HG03135 (cell line): ENCODE data around the gene MYH7B.

Experiments
- ATAC-seq: cut with Tn5 transposase; IDR thresholded peaks from one replicate; pipeline ENCODE4 v1.9.1; 2021; ENCODE audit warnings: mild to moderate bottlenecking, moderate library complexity; ENCODE audit not compliant: unreplicated experiment

The MYH7B gene

DNA sequence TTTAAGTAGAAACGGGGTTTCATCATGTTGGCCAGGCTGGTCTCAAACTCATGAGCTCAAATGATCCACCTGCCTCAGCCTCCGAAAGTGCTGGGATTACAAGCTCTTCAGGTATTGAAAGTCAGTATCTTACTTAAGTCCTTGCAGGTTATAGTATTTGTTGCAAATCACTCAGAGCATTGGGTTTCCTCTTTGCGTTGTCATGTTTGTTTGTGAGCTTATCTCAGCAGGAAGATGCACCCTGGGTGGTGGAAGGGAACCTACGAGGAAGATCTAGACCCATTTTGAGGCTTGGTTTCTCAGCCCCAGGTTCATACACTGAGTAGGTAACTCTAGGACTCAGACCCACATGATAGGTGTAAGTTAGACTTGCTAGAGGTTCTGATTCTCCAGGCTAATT lies 18.6 kb downstream of the MYH7B start:
- ATAC-seq = no peak

DNA sequence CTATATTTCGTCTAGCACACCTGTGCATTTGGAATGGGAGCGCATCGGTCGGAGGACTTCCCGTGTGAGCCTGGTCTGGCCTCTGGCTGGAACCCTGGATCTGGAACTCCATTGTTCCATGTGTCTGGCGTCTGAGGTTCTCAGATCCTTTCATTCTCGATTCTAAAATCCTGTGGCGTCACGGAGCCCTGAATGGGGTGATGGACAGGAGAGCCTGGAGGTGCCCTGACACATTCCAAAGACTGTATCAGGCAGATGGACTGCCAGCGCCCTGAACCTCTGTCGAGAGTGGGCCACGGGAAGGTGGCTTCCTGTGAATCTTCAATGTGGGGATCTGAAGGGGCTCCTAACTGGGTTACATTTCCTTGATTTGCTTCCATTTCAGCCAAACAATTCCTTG lies 20.6 kb downstream of the MYH7B start:
- ATAC-seq = no peak

DNA sequence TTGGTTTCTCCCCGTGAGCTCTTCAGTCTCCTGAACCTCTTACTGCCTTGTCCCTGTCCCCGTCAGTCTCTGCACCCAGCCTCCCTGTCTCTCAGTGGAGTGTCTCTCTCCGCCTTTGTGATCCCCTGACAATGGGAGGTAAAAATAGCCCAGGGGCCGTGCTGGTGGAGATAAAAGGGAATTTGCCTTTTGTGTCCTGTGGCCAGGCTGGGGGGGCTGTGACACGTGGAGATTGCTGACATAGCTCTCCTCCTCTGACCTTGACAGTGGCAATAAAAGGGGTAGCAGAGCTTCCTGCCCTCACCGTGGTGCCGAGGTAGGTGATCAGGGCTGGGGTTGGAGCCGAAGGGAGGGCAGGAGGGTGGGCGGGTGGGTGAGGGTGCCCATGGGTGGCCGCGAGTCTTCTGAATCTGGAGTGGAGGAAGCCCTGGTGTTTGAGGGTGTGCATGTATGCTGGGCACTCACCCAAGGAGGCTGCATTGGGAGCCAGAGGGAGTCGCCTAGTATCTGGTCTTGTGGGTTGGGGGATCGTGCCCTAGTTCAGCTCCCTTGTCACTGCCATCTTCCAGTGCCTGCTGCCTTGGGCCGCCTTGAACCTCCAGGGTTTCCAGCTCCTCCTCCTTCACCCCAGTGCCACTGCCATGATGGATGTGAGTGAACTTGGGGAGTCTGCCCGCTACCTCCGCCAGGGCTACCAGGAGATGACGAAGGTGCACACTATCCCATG lies 21.9 kb downstream of the MYH7B start:
- no peak for ATAC-seq

- ATAC-seq = no peak
Measured at GRCh38 chr20:34978092-34978744, 22.6 kb downstream of the MYH7B start.

DNA sequence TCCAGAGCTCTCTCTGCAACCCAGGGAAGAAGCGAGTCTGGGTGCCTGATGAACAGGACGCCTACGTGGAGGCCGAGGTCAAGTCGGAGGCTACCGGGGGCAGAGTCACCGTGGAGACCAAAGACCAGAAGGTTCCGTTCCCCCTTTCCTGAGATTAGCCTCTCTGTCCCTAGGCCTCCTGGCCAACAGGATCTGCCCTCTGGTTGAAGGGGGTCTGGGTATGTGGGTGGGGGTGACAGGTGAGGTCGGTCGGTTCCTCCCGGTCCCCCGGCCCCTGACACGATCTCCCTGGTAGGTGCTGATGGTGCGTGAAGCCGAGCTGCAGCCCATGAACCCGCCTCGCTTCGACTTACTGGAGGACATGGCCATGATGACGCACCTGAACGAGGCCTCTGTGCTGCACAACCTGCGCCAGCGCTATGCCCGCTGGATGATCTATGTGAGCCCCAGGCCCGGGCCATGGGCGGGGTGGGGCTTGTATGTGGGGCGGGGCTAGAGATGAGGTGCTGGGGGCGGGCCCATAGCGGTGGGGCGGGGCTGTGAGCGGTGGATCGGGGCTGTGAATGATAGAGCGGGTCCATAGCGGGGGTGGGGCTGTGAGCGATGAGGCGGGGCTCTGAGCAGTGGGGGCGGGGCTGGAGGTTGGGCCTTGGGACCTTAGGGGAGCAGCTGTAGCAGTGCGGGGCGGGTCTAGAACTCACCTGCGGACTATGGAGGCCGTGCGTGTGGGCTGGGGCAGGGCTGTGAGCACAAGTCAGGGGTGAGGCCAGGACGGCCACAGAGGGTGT lies 23.9 kb downstream of the MYH7B start:
- ATAC-seq = no peak

- ATAC-seq = no peak
Measured at GRCh38 chr20:34980543-34981233, 25.0 kb downstream of the MYH7B start.

GRCh38 chr20:34982270-34983088 lies 26.8 kb downstream of the MYH7B start:
- ATAC-seq = no peak

GRCh38 chr20:34983089-34983820 lies 27.6 kb downstream of the MYH7B start:
- no peak for ATAC-seq

- no peak for ATAC-seq
Measured at GRCh38 chr20:34983995-34984735, 28.5 kb downstream of the MYH7B start.

- no peak for ATAC-seq
Measured at GRCh38 chr20:34984756-34985261, 29.1 kb downstream of the MYH7B start.

- no peak for ATAC-seq
Measured at GRCh38 chr20:34985461-34986310, 30.0 kb downstream of the MYH7B start.

GRCh38 chr20:34986311-34987287 lies 30.9 kb downstream of the MYH7B start:
- ATAC-seq = no peak

- no peak for ATAC-seq
Measured at GRCh38 chr20:34987288-34988190, 31.9 kb downstream of the MYH7B start.

- ATAC-seq = no peak
Measured at GRCh38 chr20:34988191-34988540, 32.5 kb downstream of the MYH7B start.

- no peak for ATAC-seq
Measured at GRCh38 chr20:34989118-34989517, 33.5 kb downstream of the MYH7B start.

DNA sequence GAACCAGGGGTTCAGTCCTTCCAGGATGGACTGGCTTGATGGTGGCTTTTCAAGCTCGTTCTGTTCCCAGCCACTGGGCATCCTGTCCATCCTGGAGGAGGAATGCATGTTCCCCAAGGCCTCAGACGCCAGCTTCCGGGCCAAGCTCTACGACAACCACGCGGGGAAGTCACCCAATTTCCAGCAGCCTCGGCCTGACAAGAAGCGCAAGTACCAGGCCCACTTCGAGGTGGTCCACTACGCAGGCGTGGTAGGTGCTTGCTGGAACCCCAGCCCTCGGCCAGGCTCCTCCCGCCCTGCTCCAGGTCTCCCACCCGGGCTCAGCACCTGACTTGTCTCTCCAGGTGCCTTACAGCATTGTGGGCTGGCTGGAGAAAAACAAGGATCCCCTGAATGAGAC lies 34.0 kb downstream of the MYH7B start:
- ATAC-seq = no peak
